IPS-18a (cell line): ENCODE measurements around the gene PARM1.

Experiments used
- H3K27ac ChIP-seq: one replicate; pipeline ENCODE4 v1.5.1; 2013; ENCODE audit warnings: low read length
- H3K27me3 ChIP-seq: one replicate; pipeline ENCODE4 v1.6.1; 2013; ENCODE audit warnings: mild to moderate bottlenecking, low read length; ENCODE audit not compliant: control insufficient read depth, insufficient read depth
- H3K36me3 ChIP-seq: one replicate; pipeline ENCODE4 v1.6.1; 2013; ENCODE audit warnings: low read depth, low read length; ENCODE audit not compliant: control insufficient read depth
- H3K4me1 ChIP-seq: one replicate; pipeline ENCODE4 v1.6.1; 2013; ENCODE audit warnings: low read depth, low read length; ENCODE audit not compliant: control insufficient read depth
- H3K4me3 ChIP-seq: one replicate; pipeline ENCODE4 v1.5.1; 2013; ENCODE audit warnings: low read length
- H3K9ac ChIP-seq: one replicate; pipeline ENCODE4 v1.6.1; 2013; ENCODE audit warnings: mild to moderate bottlenecking, low read length, moderate library complexity
- H3K9me3 ChIP-seq: one replicate; pipeline ENCODE4 v1.6.1; 2013; ENCODE audit warnings: low read depth, low read length; ENCODE audit not compliant: control insufficient read depth

The PARM1 gene, protein sequence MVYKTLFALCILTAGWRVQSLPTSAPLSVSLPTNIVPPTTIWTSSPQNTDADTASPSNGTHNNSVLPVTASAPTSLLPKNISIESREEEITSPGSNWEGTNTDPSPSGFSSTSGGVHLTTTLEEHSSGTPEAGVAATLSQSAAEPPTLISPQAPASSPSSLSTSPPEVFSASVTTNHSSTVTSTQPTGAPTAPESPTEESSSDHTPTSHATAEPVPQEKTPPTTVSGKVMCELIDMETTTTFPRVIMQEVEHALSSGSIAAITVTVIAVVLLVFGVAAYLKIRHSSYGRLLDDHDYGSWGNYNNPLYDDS

DNA sequence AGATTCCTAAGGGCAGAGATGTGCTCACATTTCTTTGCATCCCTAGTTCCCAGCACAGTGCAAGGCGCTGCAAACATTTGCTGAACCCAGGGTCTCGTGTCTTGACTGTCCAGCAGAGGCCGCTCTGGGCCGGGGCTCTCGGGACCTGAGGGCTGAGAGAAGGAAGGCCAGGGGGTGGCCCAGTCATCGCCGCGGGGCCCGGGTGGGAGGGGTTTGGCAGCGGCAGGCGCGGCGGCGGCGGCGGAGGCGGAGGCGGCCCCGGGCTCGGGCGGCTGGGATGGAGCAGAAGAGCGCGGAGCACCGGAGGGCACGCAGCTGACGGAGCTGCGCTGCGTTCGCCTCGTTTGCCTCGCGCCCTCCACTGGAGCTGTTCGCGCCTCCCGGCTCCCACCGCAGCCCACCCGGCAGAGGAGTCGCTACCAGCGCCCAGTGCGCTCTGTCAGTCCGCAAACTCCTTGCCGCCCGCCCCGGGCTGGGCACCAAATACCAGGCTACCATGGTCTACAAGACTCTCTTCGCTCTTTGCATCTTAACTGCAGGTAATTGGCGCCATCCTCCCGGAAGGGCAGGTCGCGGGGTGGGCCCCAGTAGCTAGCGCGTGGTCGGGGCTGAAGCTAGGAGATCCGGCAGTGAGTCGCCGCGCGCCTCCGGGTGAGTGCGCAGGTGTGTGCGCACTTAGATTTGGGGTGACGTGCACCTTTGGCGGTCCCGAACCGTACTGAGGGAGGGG is at the start of gene PARM1:
PARM1 (plus strand) TSS at position 285 of the 730 bp plus-strand sequence; CDS start at position 497, 212 bp downstream.
- Histone ChIP-seq H3K9ac (peak within 1 kb of the TSS; percentile 27), H3K27ac (no peak within 1 kb of the TSS), H3K36me3 (no peaks in the 10 kb centered on the region), H3K9me3 (no peaks in the 10 kb centered on the region), H3K4me3 (peak within 1 kb of the TSS; percentile 76), H3K4me1 (peaks cover 4% of the 10 kb centered on the region), H3K27me3 (peaks cover 39% of the 10 kb centered on the region)

DNA sequence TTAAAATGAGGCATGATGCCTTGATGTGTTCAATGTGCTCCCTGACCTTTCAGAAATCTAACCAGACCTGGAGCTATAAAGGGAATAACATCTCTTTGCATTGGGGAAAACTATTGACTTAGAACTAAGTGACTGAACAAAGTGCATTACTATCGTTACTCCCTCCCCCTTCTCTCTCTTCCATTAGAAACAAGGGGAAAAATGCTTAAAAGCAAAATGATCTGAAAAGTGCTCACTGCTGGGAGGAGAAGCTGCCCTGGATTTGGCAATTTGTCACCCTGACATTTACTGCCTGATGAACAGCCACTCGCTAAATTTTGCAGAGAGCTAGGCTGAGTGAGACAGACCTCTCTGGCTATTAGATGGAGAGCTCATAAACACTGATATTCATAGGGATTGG is 48.6 kb upstream of the PARM1 start:
- Histone ChIP-seq H3K4me1 (no peaks in the 10 kb centered on the region), H3K4me3 (no peak overlapping the region)

DNA sequence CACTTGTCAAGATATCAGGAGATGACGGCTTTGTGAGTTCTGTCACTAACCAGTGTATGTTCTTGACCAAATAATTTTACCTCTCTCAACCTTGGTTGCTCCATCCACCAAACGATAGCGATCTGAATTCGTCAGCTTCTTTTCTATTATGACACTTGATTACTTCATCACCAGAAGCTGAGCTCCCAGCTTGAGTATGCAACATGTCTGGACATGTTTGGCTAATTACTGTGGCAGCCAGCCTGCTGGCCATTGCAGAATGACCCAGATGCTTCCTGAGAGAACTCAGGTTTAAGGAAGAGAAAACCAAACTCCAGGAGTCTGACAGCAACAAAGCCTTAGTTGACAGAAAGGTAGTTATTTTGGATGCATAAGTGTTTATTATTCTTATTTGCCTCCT is 46.4 kb upstream of the PARM1 start:
- no peak overlapping the region for H3K9ac ChIP-seq
- H3K36me3 ChIP-seq = no peaks in the 10 kb centered on the region
- H3K27ac ChIP-seq = no peak overlapping the region

More for the DNA sequence above, 48.6 kb upstream of the PARM1 start:
- no peak overlapping the region for H3K27ac ChIP-seq
- no peak overlapping the region for H3K9ac ChIP-seq
- H3K9me3 ChIP-seq = no peaks in the 10 kb centered on the region
- H3K27me3 ChIP-seq = no peaks in the 10 kb centered on the region
- no peaks in the 10 kb centered on the region for H3K36me3 ChIP-seq

DNA sequence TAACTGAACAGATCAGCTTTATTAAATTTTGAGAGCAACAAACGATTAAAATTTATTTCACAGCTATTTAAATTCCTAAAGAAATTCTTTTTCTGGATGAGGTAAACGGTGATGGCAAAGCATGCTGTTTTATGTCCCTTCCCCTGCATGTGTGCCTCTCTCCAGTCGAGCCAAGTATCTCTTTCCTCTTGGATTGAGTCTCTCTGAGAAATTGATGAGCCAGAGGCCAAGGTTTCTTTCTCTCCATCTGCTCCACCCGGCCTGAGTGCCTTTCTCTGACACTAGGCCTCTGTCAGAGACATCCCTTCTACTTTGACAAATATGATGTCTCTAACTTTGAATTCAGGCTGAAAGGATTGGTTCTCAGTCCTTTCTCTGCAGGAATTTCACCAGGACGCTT is 42.6 kb upstream of the PARM1 start:
- peaks cover 5% of the 10 kb centered on the region for H3K4me1 ChIP-seq
- no peak overlapping the region for H3K9ac ChIP-seq
- H3K27me3 ChIP-seq = no peaks in the 10 kb centered on the region
- H3K27ac ChIP-seq = no peak overlapping the region
- H3K36me3 ChIP-seq = no peaks in the 10 kb centered on the region
- H3K4me3 ChIP-seq = no peak overlapping the region
- no peaks in the 10 kb centered on the region for H3K9me3 ChIP-seq

More for the DNA sequence above, 46.4 kb upstream of the PARM1 start:
- H3K4me1 ChIP-seq = no peaks in the 10 kb centered on the region
- no peak overlapping the region for H3K4me3 ChIP-seq
- H3K27me3 ChIP-seq = no peaks in the 10 kb centered on the region
- H3K9me3 ChIP-seq = no peaks in the 10 kb centered on the region

DNA sequence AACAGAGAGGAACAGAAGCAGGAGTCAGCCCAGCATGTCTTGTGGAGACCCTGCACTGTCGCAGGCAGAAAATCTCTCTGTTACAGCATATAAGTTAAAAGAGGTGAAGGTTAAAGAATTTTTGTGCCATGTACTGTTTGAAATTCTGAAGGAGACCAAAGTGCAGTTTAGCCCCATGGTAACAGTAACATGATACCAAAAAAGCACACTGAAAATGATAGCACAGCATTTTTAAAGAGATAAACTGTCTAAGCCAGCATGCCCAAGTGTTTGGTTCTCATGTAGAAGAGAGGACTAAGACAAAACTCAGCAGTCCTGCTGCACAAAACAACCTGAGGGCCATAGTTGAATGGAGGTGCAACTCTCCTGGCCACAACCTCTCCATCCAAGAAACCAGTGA is 41.9 kb upstream of the PARM1 start:
- H3K27me3 ChIP-seq = no peaks in the 10 kb centered on the region
- no peaks in the 10 kb centered on the region for H3K9me3 ChIP-seq
- peaks cover 5% of the 10 kb centered on the region for H3K4me1 ChIP-seq
- no peak overlapping the region for H3K27ac ChIP-seq
- H3K4me3 ChIP-seq = no peak overlapping the region
- no peak overlapping the region for H3K9ac ChIP-seq
- no peaks in the 10 kb centered on the region for H3K36me3 ChIP-seq

DNA sequence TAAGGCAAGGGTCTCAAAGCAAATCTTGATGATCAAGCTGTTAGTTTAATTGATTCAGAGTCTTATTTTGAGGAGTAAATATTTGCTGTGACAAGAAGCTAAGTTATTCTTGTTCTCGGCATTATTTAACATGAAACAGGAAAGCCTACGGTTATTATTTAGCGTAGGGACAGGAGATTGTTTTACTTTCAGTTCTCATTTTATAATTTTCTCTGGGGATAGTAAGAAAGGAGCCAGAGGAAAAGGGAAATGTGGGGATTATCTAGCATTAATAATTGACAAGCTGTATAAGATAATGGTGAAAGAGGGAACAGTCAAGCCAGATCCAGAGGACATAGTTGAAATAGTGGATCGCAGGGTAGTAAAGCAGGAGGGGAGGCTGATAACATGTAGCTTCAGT is 39.7 kb upstream of the PARM1 start:
- no peaks in the 10 kb centered on the region for H3K9me3 ChIP-seq
- peaks cover 5% of the 10 kb centered on the region for H3K4me1 ChIP-seq
- H3K27ac ChIP-seq = no peak overlapping the region
- H3K36me3 ChIP-seq = no peaks in the 10 kb centered on the region
- H3K9ac ChIP-seq = no peak overlapping the region
- H3K27me3 ChIP-seq = no peaks in the 10 kb centered on the region
- H3K4me3 ChIP-seq = no peak overlapping the region

DNA sequence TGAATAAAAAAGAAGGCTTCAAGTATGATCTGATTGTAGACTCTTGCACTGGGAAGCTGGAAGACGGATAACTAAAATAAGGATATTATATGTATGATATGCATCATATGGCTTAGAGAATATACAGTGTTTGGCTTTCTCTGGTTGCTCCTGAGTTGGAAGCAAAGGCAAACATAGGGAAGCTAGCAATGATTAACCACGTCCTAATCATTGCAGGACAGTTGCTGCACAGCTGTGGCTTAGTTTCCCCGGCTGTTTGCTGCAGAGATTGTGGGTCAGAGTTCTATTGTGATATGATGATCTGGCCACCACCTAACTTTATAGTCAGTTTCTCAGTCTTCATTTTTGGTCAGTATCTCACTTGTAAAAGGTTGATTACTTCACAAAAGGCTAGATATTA is 36.3 kb upstream of the PARM1 start:
- no peaks in the 10 kb centered on the region for H3K27me3 ChIP-seq
- peaks cover 5% of the 10 kb centered on the region for H3K4me1 ChIP-seq
- no peak overlapping the region for H3K9ac ChIP-seq
- H3K27ac ChIP-seq = no peak overlapping the region
- H3K36me3 ChIP-seq = no peaks in the 10 kb centered on the region
- H3K9me3 ChIP-seq = no peaks in the 10 kb centered on the region
- H3K4me3 ChIP-seq = no peak overlapping the region

DNA sequence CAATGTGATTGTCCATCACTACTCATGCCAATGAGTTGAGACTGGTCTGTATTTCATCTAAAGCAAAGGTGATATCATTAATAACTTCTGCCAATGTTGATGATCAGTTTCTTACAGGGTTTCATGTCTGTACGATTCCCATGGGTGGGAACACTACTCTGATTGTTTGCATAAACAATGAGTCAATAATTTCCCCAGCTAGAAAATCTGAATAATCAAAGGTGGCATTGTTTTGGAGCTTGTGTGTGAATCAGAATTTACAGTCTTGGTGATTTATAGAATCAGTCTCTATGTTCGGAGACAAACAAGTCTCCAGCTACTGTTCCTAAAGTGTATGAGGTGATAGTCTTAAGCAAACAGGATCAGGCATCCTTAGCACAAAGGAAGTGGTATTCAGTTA is 35.5 kb upstream of the PARM1 start:
- Histone ChIP-seq H3K4me1 (peaks cover 4% of the 10 kb centered on the region), H3K9me3 (no peaks in the 10 kb centered on the region), H3K9ac (no peak overlapping the region), H3K27me3 (no peaks in the 10 kb centered on the region), H3K27ac (no peak overlapping the region), H3K4me3 (no peak overlapping the region), H3K36me3 (no peaks in the 10 kb centered on the region)

DNA sequence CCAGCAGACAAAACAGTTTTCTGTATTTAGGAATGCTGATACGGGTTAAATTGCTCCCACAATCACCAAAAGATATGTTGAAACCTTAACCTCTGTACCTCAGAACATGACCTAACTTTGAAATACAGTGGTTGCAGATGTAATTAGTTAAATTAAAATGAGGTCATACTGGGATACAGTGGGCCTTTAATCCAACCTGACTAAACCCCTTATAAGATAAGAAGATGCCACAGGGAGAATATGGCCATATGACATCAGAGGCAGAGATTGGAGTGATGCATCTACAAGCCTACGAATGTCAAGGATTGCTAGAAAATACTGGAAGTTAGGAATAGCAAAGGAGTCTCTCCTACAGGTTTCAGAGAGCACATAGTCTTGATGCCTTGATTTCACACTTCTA is 32.1 kb upstream of the PARM1 start:
- Histone ChIP-seq H3K27ac (no peak overlapping the region), H3K27me3 (no peaks in the 10 kb centered on the region), H3K4me3 (no peak overlapping the region), H3K9ac (no peak overlapping the region), H3K36me3 (no peaks in the 10 kb centered on the region), H3K9me3 (no peaks in the 10 kb centered on the region), H3K4me1 (no peaks in the 10 kb centered on the region)

DNA sequence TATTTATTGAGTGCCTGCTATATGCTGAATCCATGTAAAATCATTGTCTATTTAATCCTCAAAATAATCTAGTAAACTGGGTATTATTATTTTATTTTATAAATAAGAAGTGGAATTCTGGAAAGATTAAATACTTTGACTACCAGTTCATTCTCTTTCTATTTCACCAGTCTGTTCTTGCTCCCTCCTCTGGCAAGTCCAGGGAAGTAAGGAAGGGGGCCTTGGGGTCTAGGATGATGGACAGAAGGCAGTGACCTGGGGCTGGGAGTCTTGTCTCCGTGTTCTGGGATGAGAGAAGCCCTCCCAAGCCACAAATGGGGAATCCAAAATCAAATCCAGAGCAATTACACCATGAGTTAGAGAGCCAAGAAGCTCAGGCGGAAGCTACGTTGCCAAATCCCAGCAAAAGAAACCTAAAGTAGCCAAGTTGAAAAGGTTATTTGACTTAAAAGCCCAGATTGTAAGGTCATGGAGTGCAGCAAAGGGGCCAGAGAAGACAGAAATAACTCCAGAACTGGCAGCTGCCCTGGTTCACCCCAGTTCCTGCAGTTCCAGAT is 28.3 kb upstream of the PARM1 start:
- no peaks in the 10 kb centered on the region for H3K4me1 ChIP-seq
- H3K27me3 ChIP-seq = no peaks in the 10 kb centered on the region
- no peaks in the 10 kb centered on the region for H3K36me3 ChIP-seq
- no peak overlapping the region for H3K9ac ChIP-seq
- no peak overlapping the region for H3K4me3 ChIP-seq
- no peaks in the 10 kb centered on the region for H3K9me3 ChIP-seq
- H3K27ac ChIP-seq = no peak overlapping the region

DNA sequence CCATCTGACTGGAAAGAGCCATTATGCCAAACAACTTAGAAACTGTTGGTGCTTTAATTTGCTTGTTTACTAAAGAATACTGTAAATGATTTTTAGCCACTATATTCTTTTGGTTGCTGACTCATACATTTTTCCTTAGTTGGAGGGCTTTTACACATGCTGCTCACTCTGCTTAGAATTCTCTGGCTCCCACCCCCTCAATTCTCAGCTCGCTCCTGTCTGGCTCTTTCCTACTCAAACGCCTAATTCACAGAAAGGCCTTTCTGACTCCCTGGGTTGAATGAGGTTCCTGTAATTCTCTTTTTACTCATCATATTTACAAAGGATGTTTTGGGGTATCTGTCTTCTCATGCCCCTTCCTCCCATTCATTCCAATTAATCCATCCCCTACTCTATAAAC is 26.1 kb upstream of the PARM1 start:
- Histone ChIP-seq H3K4me3 (no peak overlapping the region), H3K27me3 (no peaks in the 10 kb centered on the region)

More for the DNA sequence above, 26.1 kb upstream of the PARM1 start:
- H3K4me1 ChIP-seq = no peaks in the 10 kb centered on the region
- H3K36me3 ChIP-seq = no peaks in the 10 kb centered on the region
- no peaks in the 10 kb centered on the region for H3K9me3 ChIP-seq
- H3K9ac ChIP-seq = no peak overlapping the region
- H3K27ac ChIP-seq = no peak overlapping the region
